Measurements from ENCODE around the gene FALEC.

GRCh38 chr1:150532860-150533259 lies 17.3 kb downstream of the FALEC start:
- TF ChIP-seq, protein P1, sequence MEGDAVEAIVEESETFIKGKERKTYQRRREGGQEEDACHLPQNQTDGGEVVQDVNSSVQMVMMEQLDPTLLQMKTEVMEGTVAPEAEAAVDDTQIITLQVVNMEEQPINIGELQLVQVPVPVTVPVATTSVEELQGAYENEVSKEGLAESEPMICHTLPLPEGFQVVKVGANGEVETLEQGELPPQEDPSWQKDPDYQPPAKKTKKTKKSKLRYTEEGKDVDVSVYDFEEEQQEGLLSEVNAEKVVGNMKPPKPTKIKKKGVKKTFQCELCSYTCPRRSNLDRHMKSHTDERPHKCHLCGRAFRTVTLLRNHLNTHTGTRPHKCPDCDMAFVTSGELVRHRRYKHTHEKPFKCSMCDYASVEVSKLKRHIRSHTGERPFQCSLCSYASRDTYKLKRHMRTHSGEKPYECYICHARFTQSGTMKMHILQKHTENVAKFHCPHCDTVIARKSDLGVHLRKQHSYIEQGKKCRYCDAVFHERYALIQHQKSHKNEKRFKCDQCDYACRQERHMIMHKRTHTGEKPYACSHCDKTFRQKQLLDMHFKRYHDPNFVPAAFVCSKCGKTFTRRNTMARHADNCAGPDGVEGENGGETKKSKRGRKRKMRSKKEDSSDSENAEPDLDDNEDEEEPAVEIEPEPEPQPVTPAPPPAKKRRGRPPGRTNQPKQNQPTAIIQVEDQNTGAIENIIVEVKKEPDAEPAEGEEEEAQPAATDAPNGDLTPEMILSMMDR (IDR thresholded peaks at IDR 0.05): no peak
- TF ChIP-seq POLR2A (IDR thresholded peaks at IDR 0.05): no peak

Data from lower leg skin (tissue), 3 donors.